HCT116 (cell line): Measurements from ENCODE around the gene IER3IP1. TPM values are rescaled to one million over a fixed set of nuclear protein-coding genes. Genes with fewer than 3 reads are reported as not detected.

Experiments used
- ATAC-seq: fragments of 200-7000 bp; cut with Tn5 transposase; 2 replicates; pipeline ENCODE4 v1.9.1; 2020; ENCODE audit warnings: mild to moderate bottlenecking, moderate library complexity
- BruUV-seq: library from RNA; stranded (reverse); fragments of 400-500 nt; replicated peaks from 2 replicates; lab custom pipeline; 2021; lab: Mats Ljungman, UMichigan
- CTCF ChIA-PET: fragments of 300-600 bp; sonication (Branson Sonifier 250); formaldehyde crosslinking; loops from one replicate; lab custom pipeline; 2021; ENCODE audit warnings: antibody characterized with exemption; lab: Charles Lee
- POLR2A ChIA-PET: fragments of 300-600, 350-600 bp; sonication (Branson Sonifier 250); formaldehyde crosslinking; loops from one replicate; lab custom pipeline; 2021; ENCODE audit warnings: antibody characterized with exemption; lab: Charles Lee
- RAD21 ChIA-PET, 2 experiments: fragments of 300-600 bp; sonication (Branson Sonifier 250); formaldehyde crosslinking; loops; one replicate each; lab custom pipeline; 2023; ENCODE audit warnings: low total read pairs in 2 of 2; ENCODE audit not compliant: uncharacterized antibody in 2 of 2, unreplicated experiment in 2 of 2, low non-redundant PET in 1 of 2; lab: Charles Lee
- DNase-seq: peaks from one replicate; pipeline ENCODE4 v3.0.0-alpha.2; 2010; ENCODE audit warnings: low read depth, low spot score
- H2AFZ ChIP-seq: fragments of 200-600 bp; shearing (Covaris generic), sonication (generic); 2 replicates; pipeline ENCODE4 v1.6.1; 2017; ENCODE audit warnings: low read depth, mixed run types, mixed read lengths, antibody characterized with exemption, low read length; ENCODE audit not compliant: poor library complexity, severe bottlenecking
- H3K27ac ChIP-seq: 2 replicates; pipeline ENCODE4 v1.5.1; 2012; ENCODE audit warnings: low read depth, low read length
- H3K27me3 ChIP-seq: fragments of 200-600 bp; sonication (generic); 2 replicates; pipeline ENCODE4 v1.6.1; 2016; ENCODE audit warnings: mixed run types, low read length, mixed read lengths; ENCODE audit not compliant: insufficient read depth
- H3K36me3 ChIP-seq, 2 experiments: fragments of 200-500 bp in 1 of 2; fragments of 200-600 bp in 1 of 2; sonication (Bioruptor generic) in 1 of 2; sonication (generic) in 1 of 2; 2 replicates each; pipeline versions ENCODE4 v1.5.1 to v1.6.1; 2014 to 2016; ENCODE audit warnings: low read length in 2 of 2, inconsistent platforms in 1 of 2, mixed read lengths in 1 of 2, mixed run types in 1 of 2; ENCODE audit not compliant: insufficient read depth in 2 of 2, control insufficient read depth in 1 of 2
- H3K4me1 ChIP-seq, 2 experiments: fragments of 200-600 bp in 1 of 2; sonication (generic) in 1 of 2; 2 replicates each; pipeline versions ENCODE4 v1.5.1 to v1.6.1; 2012 to 2017; ENCODE audit warnings: low read length in 2 of 2, inconsistent platforms in 1 of 2, mild to moderate bottlenecking in 1 of 2, mixed read lengths in 1 of 2, mixed run types in 1 of 2, moderate library complexity in 1 of 2; ENCODE audit not compliant: insufficient read depth in 2 of 2, control insufficient read depth in 1 of 2
- H3K4me2 ChIP-seq: fragments of 200-600 bp; sonication (generic); 2 replicates; pipeline ENCODE4 v1.6.1; 2017; ENCODE audit warnings: mixed run types, low read length, mixed read lengths
- H3K4me3 ChIP-seq, 2 experiments: fragments of 200-600 bp in 1 of 2; sonication (generic) in 1 of 2; replicated peaks in 1 of 2; 2 replicates each; pipeline ENCODE4 v1.5.1; 2011 to 2016; ENCODE audit warnings: low read length in 2 of 2, control low read depth in 1 of 2, low read depth in 1 of 2, mild to moderate bottlenecking in 1 of 2, mixed read lengths in 1 of 2, mixed run types in 1 of 2
- H3K79me2 ChIP-seq: fragments of 200-600 bp; sonication (generic); 2 replicates; pipeline ENCODE4 v1.6.1; 2017; ENCODE audit warnings: mild to moderate bottlenecking, mixed run types, low read length, moderate library complexity, mixed read lengths; ENCODE audit not compliant: insufficient read depth
- H3K9ac ChIP-seq: fragments of 200-600 bp; sonication (generic); 2 replicates; pipeline ENCODE4 v1.6.1; 2016; ENCODE audit warnings: low read length, mixed read lengths
- H3K9me2 ChIP-seq: fragments of 200-600 bp; sonication (generic), shearing (Covaris generic); 2 replicates; pipeline ENCODE4 v1.6.1; 2017; ENCODE audit warnings: mixed run types, mild to moderate bottlenecking, moderate library complexity; ENCODE audit not compliant: insufficient read depth
- H3K9me3 ChIP-seq, 2 experiments: fragments of 200-500 bp in 1 of 2; fragments of 200-600 bp in 1 of 2; sonication (Bioruptor generic) in 1 of 2; sonication (generic) in 1 of 2; 2 replicates each; pipeline ENCODE4 v1.6.1; 2014 to 2017; ENCODE audit warnings: low read length in 2 of 2, mixed read lengths in 2 of 2, inconsistent platforms in 1 of 2, low read depth in 1 of 2, mild to moderate bottlenecking in 1 of 2, mixed run types in 1 of 2, moderate library complexity in 1 of 2; ENCODE audit not compliant: control insufficient read depth in 1 of 2, insufficient read depth in 1 of 2
- H4K20me1 ChIP-seq: fragments of 200-600 bp; sonication (generic), shearing (Covaris generic); 2 replicates; pipeline ENCODE4 v1.6.1; 2017; ENCODE audit warnings: mixed run types, mild to moderate bottlenecking, moderate library complexity; ENCODE audit not compliant: insufficient read depth
- CBX3 ChIP-seq: IDR thresholded peaks from 2 replicates; pipeline ENCODE4 v1.6.1; 2012; ENCODE audit warnings: low read depth
- CEBPB ChIP-seq: IDR thresholded peaks from 2 replicates; pipeline ENCODE4 v1.6.1; 2012; ENCODE audit warnings: low read depth
- ELF1 ChIP-seq: IDR thresholded peaks from 2 replicates; pipeline ENCODE4 v1.6.1; 2012; ENCODE audit warnings: low read depth, borderline replicate concordance
- EZH2 ChIP-seq: fragments of 200-600 bp; sonication (generic); IDR thresholded peaks from 2 replicates; pipeline ENCODE4 v1.6.1; 2017; ENCODE audit warnings: antibody characterized with exemption, mixed run types
- FOSL1 ChIP-seq: IDR thresholded peaks from 2 replicates; pipeline ENCODE4 v1.6.1; 2012; ENCODE audit warnings: low read depth
- JUND ChIP-seq: IDR thresholded peaks from 2 replicates; pipeline ENCODE4 v1.6.1; 2012
- RAD21 ChIP-seq: IDR thresholded peaks from 2 replicates; pipeline ENCODE4 v1.6.1; 2012; ENCODE audit warnings: low read depth, mild to moderate bottlenecking
- SIN3A ChIP-seq: IDR thresholded peaks from 2 replicates; pipeline ENCODE4 v1.6.1; 2012; ENCODE audit warnings: low read depth
- SP1 ChIP-seq: IDR thresholded peaks from 2 replicates; pipeline ENCODE4 v1.6.1; 2012; ENCODE audit warnings: low read depth
- intact Hi-C: fragments of 100-400 bp; cut with micrococcal nuclease; formaldehyde crosslinking; loops from 2 replicates; pipeline ENCODE4 v1.10.0; 2022
- total RNA-seq: library from RNA; stranded (reverse); gene quantifications from one replicate; pipeline ENCODE4 v1.2.1, GENCODE V29; 2021; ENCODE audit not compliant: unreplicated experiment
- TF ChIP-seq, protein P1 (sequence below): IDR thresholded peaks from 2 replicates; pipeline ENCODE4 v1.6.1; 2011; ENCODE audit warnings: mild to moderate bottlenecking, low read length, moderate library complexity; ENCODE audit not compliant: insufficient replicate concordance; ENCODE audit errors: extremely low read depth
- TF ChIP-seq, protein P2 (sequence below): IDR thresholded peaks from 2 replicates; pipeline ENCODE4 v1.6.1; 2012
- TF ChIP-seq, protein P3 (sequence below): IDR thresholded peaks from 2 replicates; pipeline ENCODE4 v1.6.1; 2012; ENCODE audit warnings: low read depth

IER3IP1 gene
- total RNA-seq, 1 experiment from 2014 or later, result 12.0 TPM

DNA sequence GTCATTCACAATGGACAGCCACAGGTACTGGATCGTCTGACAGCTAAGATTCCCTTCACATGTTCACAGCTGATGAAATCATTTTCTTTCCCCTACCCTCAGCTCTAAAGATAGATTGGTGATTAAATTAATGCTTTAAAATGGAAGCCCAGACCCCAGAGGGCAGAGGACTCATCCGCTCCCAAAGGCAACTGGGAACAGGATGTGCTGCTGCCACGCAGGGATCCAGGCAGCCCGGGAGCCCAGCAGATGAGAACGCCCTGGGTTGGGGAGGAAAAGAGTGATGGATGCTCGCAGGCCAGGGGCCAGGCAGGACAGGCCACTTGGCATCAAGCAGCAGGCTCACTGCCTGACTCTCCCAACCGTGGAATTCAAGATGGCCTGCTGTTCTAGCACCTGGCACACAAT lies 67.2 kb downstream of the IER3IP1 start:
- ATAC-seq (no peak), DNase-seq (no peak)
- RAD21 ChIA-PET, result no interaction called here
- POLR2A ChIA-PET, result no interaction called here
- BruUV-seq, result no TSS peak
- no peak for TF ChIP-seq ELF1
- no peak for TF ChIP-seq RAD21
- no peak for TF ChIP-seq SIN3A
- TF ChIP-seq JUND, result no peak
- no peak for TF ChIP-seq SP1
- TF ChIP-seq, protein P1, sequence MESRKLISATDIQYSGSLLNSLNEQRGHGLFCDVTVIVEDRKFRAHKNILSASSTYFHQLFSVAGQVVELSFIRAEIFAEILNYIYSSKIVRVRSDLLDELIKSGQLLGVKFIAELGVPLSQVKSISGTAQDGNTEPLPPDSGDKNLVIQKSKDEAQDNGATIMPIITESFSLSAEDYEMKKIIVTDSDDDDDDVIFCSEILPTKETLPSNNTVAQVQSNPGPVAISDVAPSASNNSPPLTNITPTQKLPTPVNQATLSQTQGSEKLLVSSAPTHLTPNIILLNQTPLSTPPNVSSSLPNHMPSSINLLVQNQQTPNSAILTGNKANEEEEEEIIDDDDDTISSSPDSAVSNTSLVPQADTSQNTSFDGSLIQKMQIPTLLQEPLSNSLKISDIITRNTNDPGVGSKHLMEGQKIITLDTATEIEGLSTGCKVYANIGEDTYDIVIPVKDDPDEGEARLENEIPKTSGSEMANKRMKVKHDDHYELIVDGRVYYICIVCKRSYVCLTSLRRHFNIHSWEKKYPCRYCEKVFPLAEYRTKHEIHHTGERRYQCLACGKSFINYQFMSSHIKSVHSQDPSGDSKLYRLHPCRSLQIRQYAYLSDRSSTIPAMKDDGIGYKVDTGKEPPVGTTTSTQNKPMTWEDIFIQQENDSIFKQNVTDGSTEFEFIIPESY, result no peak
- TF ChIP-seq, protein P2, sequence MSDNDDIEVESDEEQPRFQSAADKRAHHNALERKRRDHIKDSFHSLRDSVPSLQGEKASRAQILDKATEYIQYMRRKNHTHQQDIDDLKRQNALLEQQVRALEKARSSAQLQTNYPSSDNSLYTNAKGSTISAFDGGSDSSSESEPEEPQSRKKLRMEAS, result no peak
- TF ChIP-seq, protein P3, sequence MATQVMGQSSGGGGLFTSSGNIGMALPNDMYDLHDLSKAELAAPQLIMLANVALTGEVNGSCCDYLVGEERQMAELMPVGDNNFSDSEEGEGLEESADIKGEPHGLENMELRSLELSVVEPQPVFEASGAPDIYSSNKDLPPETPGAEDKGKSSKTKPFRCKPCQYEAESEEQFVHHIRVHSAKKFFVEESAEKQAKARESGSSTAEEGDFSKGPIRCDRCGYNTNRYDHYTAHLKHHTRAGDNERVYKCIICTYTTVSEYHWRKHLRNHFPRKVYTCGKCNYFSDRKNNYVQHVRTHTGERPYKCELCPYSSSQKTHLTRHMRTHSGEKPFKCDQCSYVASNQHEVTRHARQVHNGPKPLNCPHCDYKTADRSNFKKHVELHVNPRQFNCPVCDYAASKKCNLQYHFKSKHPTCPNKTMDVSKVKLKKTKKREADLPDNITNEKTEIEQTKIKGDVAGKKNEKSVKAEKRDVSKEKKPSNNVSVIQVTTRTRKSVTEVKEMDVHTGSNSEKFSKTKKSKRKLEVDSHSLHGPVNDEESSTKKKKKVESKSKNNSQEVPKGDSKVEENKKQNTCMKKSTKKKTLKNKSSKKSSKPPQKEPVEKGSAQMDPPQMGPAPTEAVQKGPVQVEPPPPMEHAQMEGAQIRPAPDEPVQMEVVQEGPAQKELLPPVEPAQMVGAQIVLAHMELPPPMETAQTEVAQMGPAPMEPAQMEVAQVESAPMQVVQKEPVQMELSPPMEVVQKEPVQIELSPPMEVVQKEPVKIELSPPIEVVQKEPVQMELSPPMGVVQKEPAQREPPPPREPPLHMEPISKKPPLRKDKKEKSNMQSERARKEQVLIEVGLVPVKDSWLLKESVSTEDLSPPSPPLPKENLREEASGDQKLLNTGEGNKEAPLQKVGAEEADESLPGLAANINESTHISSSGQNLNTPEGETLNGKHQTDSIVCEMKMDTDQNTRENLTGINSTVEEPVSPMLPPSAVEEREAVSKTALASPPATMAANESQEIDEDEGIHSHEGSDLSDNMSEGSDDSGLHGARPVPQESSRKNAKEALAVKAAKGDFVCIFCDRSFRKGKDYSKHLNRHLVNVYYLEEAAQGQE, result no peak
- no peak for TF ChIP-seq CEBPB
- TF ChIP-seq FOSL1, result no peak
- no peak for TF ChIP-seq CBX3
- TF ChIP-seq EZH2, result no peak
- intact Hi-C loops, result no loop called here
- Histone ChIP-seq H3K9ac (no peak overlapping the region), H3K4me3 (no peak overlapping the region), H3K27me3 (no peaks in the 10 kb centered on the region), H3K36me3 (peaks cover 6 to 7% of the 10 kb centered on the region in 2 experiments; a peak in 2 of 4 replicates), H3K4me2 (no peak overlapping the region), H4K20me1 (no peaks in the 10 kb centered on the region), H3K4me1 (no peaks in the 10 kb centered on the region), H3K9me3 (no peaks in the 10 kb centered on the region), H3K27ac (no peak overlapping the region), H2AFZ (no peak overlapping the region), H3K79me2 (no peaks in the 10 kb centered on the region), H3K9me2 (no peaks in the 10 kb centered on the region)
- CTCF ChIA-PET, result no interaction called here
